HG02840 (cell line): ENCODE results near the gene KAT5.
"Not testable (repeated sequence)": the region's sequence is repeated elsewhere in the genome, so short reads cannot be mapped to it uniquely, and the experiment has no call there.

ENCODE experiments used
- ATAC-seq: cut with Tn5 transposase; IDR thresholded peaks from one replicate; pipeline ENCODE4 v1.9.1; 2021; ENCODE audit warnings: mild to moderate bottlenecking, moderate library complexity, moderate number of reproducible peaks; ENCODE audit not compliant: unreplicated experiment, low FRiP score

The KAT5 gene

GRCh38 chr11:65708451-65708850, 3.6 kb upstream of the KAT5 start:
- no peak for ATAC-seq

- ATAC-seq, result no peak
Measured at GRCh38 chr11:65709661-65710060, 2.4 kb upstream of the KAT5 start.

GRCh38 chr11:65710421-65710820, 1.6 kb upstream of the KAT5 start:
- no peak for ATAC-seq

- no peak for ATAC-seq
Measured at GRCh38 chr11:65712633-65713076, 603 bp downstream of the KAT5 start.

- ATAC-seq, result no peak
Measured at GRCh38 chr11:65713212-65713969, 1.3 kb downstream of the KAT5 start.

- ATAC-seq, result no peak
Measured at GRCh38 chr11:65714433-65714832, 2.4 kb downstream of the KAT5 start.

GRCh38 chr11:65716302-65716701, 4.2 kb downstream of the KAT5 start:
- no peak for ATAC-seq

GRCh38 chr11:65716774-65717405, 4.8 kb downstream of the KAT5 start:
- no peak for ATAC-seq

- ATAC-seq, result no peak
Measured at GRCh38 chr11:65717906-65718305, 5.9 kb downstream of the KAT5 start.

- ATAC-seq, result no peak
Measured at GRCh38 chr11:65718531-65718930, 6.5 kb downstream of the KAT5 start.

- ATAC-seq, result no peak
Measured at GRCh38 chr11:65718964-65719492, 7.0 kb downstream of the KAT5 start.

- ATAC-seq, result peak; percentile 27
Measured at GRCh38 chr11:65719871-65720210, 7.8 kb downstream of the KAT5 start.

- ATAC-seq, result peak; percentile 68
Measured at GRCh38 chr11:65720211-65720934, 8.3 kb downstream of the KAT5 start, which contains the start of gene RNASEH2C. Gene RNASEH2C (minus strand): TSS chr11:65720798. CDS start chr11:65720758, 40 bp downstream.

GRCh38 chr11:65722261-65722660, 10.2 kb downstream of the KAT5 start:
- ATAC-seq, result no peak

- no peak for ATAC-seq
Measured at GRCh38 chr11:65726660-65727059, 14.6 kb downstream of the KAT5 start.

- ATAC-seq, result no peak
Measured at GRCh38 chr11:65727865-65728264, 15.8 kb downstream of the KAT5 start.

GRCh38 chr11:65730461-65730860, 18.4 kb downstream of the KAT5 start:
- ATAC-seq, result no peak

- ATAC-seq, result not testable (repeated sequence)
Measured at GRCh38 chr11:65735111-65735510, 23.1 kb downstream of the KAT5 start.

GRCh38 chr11:65736810-65737209, 24.8 kb downstream of the KAT5 start:
- ATAC-seq, result no peak

- no peak for ATAC-seq
Measured at GRCh38 chr11:65739022-65739421, 27.0 kb downstream of the KAT5 start.

GRCh38 chr11:65741185-65741584, 29.1 kb downstream of the KAT5 start:
- no peak for ATAC-seq
